Right lobe of liver (tissue), 6 donors: ENCODE measurements around the gene DMRT1. TPM values are rescaled to one million over a fixed set of nuclear protein-coding genes. Genes with fewer than 3 reads are reported as not detected.

ENCODE experiments used
- ATAC-seq, 4 donors: fragments of 200-7000 bp; cut with Tn5 transposase; one replicate each; pipeline ENCODE4 v1.9.1; 2020; ENCODE audit warnings: mild to moderate bottlenecking in 4 of 4, moderate library complexity in 4 of 4
- DNase-seq, 3 donors: peaks; one replicate each; pipeline ENCODE4 v3.0.0-alpha.2; 2020
- H3K27ac ChIP-seq, 3 donors: fragments of 200-600 bp; one replicate each; pipeline ENCODE4 v1.8.0; 2022
- H3K27me3 ChIP-seq, 2 donors: fragments of 200-600 bp; one replicate each; pipeline ENCODE4 v1.8.0; 2022
- H3K36me3 ChIP-seq, 4 donors: fragments of 200-600 bp; sonication (generic) in 1 of 4; one replicate each; pipeline versions ENCODE4 v1.5.1 to v1.8.0; 2017 to 2022; ENCODE audit warnings: control low read depth in 1 of 4
- H3K4me1 ChIP-seq, 4 donors: fragments of 200-600 bp; sonication (generic) in 1 of 4; one replicate each; pipeline versions ENCODE4 v1.5.1 to v1.8.0; 2017 to 2022; ENCODE audit warnings: control low read depth in 1 of 4
- H3K4me3 ChIP-seq, 3 donors: fragments of 200-600 bp; one replicate each; pipeline ENCODE4 v1.8.0; 2022
- H3K9me3 ChIP-seq, 4 donors: fragments of 200-600 bp; sonication (generic) in 1 of 4; one replicate each; pipeline versions ENCODE4 v1.5.1 to v1.8.0; 2017 to 2022; ENCODE audit warnings: control low read depth in 1 of 4
- CTCF ChIP-seq, 4 donors: fragments of 200-600 bp in 3 of 4; fragments of 450-650 bp in 1 of 4; IDR thresholded peaks; one replicate each; pipeline versions ENCODE4 v1.5.1 to v1.8.0; 2016 to 2022; ENCODE audit warnings: antibody characterized with exemption in 4 of 4, mild to moderate bottlenecking in 2 of 4
- POLR2A ChIP-seq: fragments of 450-650 bp; IDR thresholded peaks from one replicate; pipeline ENCODE4 v1.6.1; 2017; ENCODE audit warnings: antibody characterized with exemption, mild to moderate bottlenecking
- WGBS: methylation state at CpG from one replicate; pipeline ENCODE4 v1.1.6; 2018; ENCODE audit warnings: low coverage, low lambda C conversion rate; ENCODE audit not compliant: insufficient coverage; ENCODE audit errors: missing lambda C conversion rate; 5-methylcytosine and 5-hydroxymethylcytosine counted together
- intact Hi-C, 2 donors: fragments of 100-400 bp; cut with DNase I; formaldehyde crosslinking; loops; one replicate each; pipeline versions ENCODE4 v1.11.2 to v1.14.1; 2022
- total RNA-seq, 6 experiments: library from RNA; depleted of rRNA in 2 of 6; stranded (reverse); fragments of >200 nt in 2 of 6; fragmentation: NEBNext Ultra II Directional in 3 of 6; extraction: Animal tissue kit (Norgen Biotek cat#: 25700) in 3 of 6; gene quantifications; one replicate each; pipeline versions ENCODE4 v1.1.0 to v1.2.4, GENCODE V29; 2016 to 2023
- donor health status: DM: no; HTN: yes; CAD: no.
- donor health status: DM: no; HTN: no; CAD: no.
- donor health status: DM: no; HTN: no; CAD: no.
- donor health status: DM: no; HTN: yes; CAD: no.
- donor health status: DM: no; HTN: yes; CAD: no.

Gene DMRT1
- total RNA-seq, 6 experiments from 2014 or later = not detected

- Histone ChIP-seq H3K4me3 (no peak overlapping the region), H3K36me3 (no peaks in the 10 kb centered on the region), H3K4me1 (peaks cover 0 to 11% (median 0%) of the 10 kb centered on the region in 4 donors), H3K27ac (no peak overlapping the region), H3K9me3 (no peaks in the 10 kb centered on the region), H3K27me3 (peaks cover 14 to 72% of the 10 kb centered on the region in 2 donors)
- DNase-seq (no peak), ATAC-seq (peak in 1 of 4 donors; percentile 23)
- 7% methylated on average over 24 of the region's 68 CpGs for WGBS
- intact Hi-C loops = no loop called here
- TF ChIP-seq POLR2A (no peak), CTCF (IDR thresholded peaks at IDR 0.05) (no peak)
Measured at GRCh38 chr9:972501-973294, 131.2 kb downstream of the DMRT1 start.

GRCh38 chr9:973295-973834 is 131.9 kb downstream of the DMRT1 start:
- Histone ChIP-seq H3K27ac (no peak overlapping the region), H3K4me3 (no peak overlapping the region), H3K9me3 (no peaks in the 10 kb centered on the region), H3K27me3 (peaks cover 8 to 65% of the 10 kb centered on the region in 2 donors), H3K36me3 (no peaks in the 10 kb centered on the region), H3K4me1 (peaks cover 0 to 11% (median 0%) of the 10 kb centered on the region in 4 donors)
- WGBS = 2% methylated on average over 11 of the region's 17 CpGs
- no peak for ATAC-seq
- TF ChIP-seq POLR2A (no peak), CTCF (IDR thresholded peaks at IDR 0.05) (no peak)
- DNase-seq = no peak
- intact Hi-C loops = no loop called here

GRCh38 chr9:974031-974995 is 132.8 kb downstream of the DMRT1 start:
- Histone ChIP-seq H3K27me3 (peaks cover 8 to 62% of the 10 kb centered on the region in 2 donors), H3K9me3 (no peaks in the 10 kb centered on the region), H3K4me1 (peaks cover 0 to 11% (median 0%) of the 10 kb centered on the region in 4 donors), H3K4me3 (no peak overlapping the region), H3K27ac (no peak overlapping the region), H3K36me3 (no peaks in the 10 kb centered on the region)
- intact Hi-C loops = no loop called here
- ATAC-seq (no peak), DNase-seq (no peak)
- WGBS = 5% methylated on average over 29 of the region's 29 CpGs
- TF ChIP-seq CTCF (IDR thresholded peaks at IDR 0.05) = no peak
- no peak for TF ChIP-seq POLR2A

- H3K27ac ChIP-seq = no peak overlapping the region
- 5% methylated on average over 16 of the region's 24 CpGs for WGBS
- DNase-seq = no peak
- no peak overlapping the region for H3K4me3 ChIP-seq
- no peaks in the 10 kb centered on the region for H3K9me3 ChIP-seq
- H3K36me3 ChIP-seq = no peaks in the 10 kb centered on the region
- peaks cover 0 to 11% (median 0%) of the 10 kb centered on the region in 4 donors for H3K4me1 ChIP-seq
- intact Hi-C loops = no loop called here
- peaks cover 8 to 56% of the 10 kb centered on the region in 2 donors for H3K27me3 ChIP-seq
- no peak for ATAC-seq
- TF ChIP-seq POLR2A (no peak), CTCF (IDR thresholded peaks at IDR 0.05) (no peak)
Measured at GRCh38 chr9:974996-975739, 133.7 kb downstream of the DMRT1 start.
